ENCODE measurements around the gene DNAH8. TPM values are rescaled to one million over a fixed set of nuclear protein-coding genes. Genes with fewer than 3 reads are reported as not detected.

The DNAH8 gene
- total RNA-seq, 1 donor from 2014 or later, result 0.05 TPM

GRCh38 chr6:38808039-38808438, 92.9 kb downstream of the DNAH8 start:
- no peak overlapping the region for H3K4me3 Mint-ChIP-seq
- no peaks in the 10 kb centered on the region for H3K9me3 Mint-ChIP-seq
- H3K36me3 Mint-ChIP-seq (ENCODE audit: low read depth), result no peaks in the 10 kb centered on the region
- H3K27me3 Mint-ChIP-seq (ENCODE audit: low read depth), result peaks cover 60% of the 10 kb centered on the region
- no peak for TF ChIP-seq CTCF (conservative IDR thresholded peaks at IDR 0.05)
- H3K4me1 Mint-ChIP-seq, result no peaks in the 10 kb centered on the region
- no peak for DNase-seq (ENCODE audit: low read depth, low spot score)
- H3K27ac Mint-ChIP-seq (ENCODE audit: unreplicated experiment), result no peak overlapping the region

- peaks cover 40% of the 10 kb centered on the region for H3K27me3 Mint-ChIP-seq (ENCODE audit: low read depth)
- no peak for TF ChIP-seq CTCF (conservative IDR thresholded peaks at IDR 0.05)
- H3K27ac Mint-ChIP-seq (ENCODE audit: unreplicated experiment), result no peak overlapping the region
- H3K4me3 Mint-ChIP-seq, result no peak overlapping the region
- no peaks in the 10 kb centered on the region for H3K36me3 Mint-ChIP-seq (ENCODE audit: low read depth)
- no peak for DNase-seq (ENCODE audit: low read depth, low spot score)
- no peaks in the 10 kb centered on the region for H3K4me1 Mint-ChIP-seq
- no peaks in the 10 kb centered on the region for H3K9me3 Mint-ChIP-seq
These were observed 98.1 kb downstream of the DNAH8 start for GRCh38 chr6:38813041-38813823.

GRCh38 chr6:38814761-38815160, 99.7 kb downstream of the DNAH8 start:
- no peaks in the 10 kb centered on the region for H3K36me3 Mint-ChIP-seq (ENCODE audit: low read depth)
- H3K4me3 Mint-ChIP-seq, result no peak overlapping the region
- H3K9me3 Mint-ChIP-seq, result no peaks in the 10 kb centered on the region
- no peak overlapping the region for H3K27ac Mint-ChIP-seq (ENCODE audit: unreplicated experiment)
- H3K4me1 Mint-ChIP-seq, result no peaks in the 10 kb centered on the region
- peaks cover 47% of the 10 kb centered on the region for H3K27me3 Mint-ChIP-seq (ENCODE audit: low read depth)
- no peak for DNase-seq (ENCODE audit: low read depth, low spot score)
- no peak for TF ChIP-seq CTCF (conservative IDR thresholded peaks at IDR 0.05)

- H3K4me1 Mint-ChIP-seq, result no peaks in the 10 kb centered on the region
- no peak for TF ChIP-seq CTCF (conservative IDR thresholded peaks at IDR 0.05)
- no peaks in the 10 kb centered on the region for H3K36me3 Mint-ChIP-seq (ENCODE audit: low read depth)
- H3K27ac Mint-ChIP-seq (ENCODE audit: unreplicated experiment), result no peak overlapping the region
- DNase-seq (ENCODE audit: low read depth, low spot score), result no peak
- H3K27me3 Mint-ChIP-seq (ENCODE audit: low read depth), result peaks cover 48% of the 10 kb centered on the region
- no peak overlapping the region for H3K4me3 Mint-ChIP-seq
- no peaks in the 10 kb centered on the region for H3K9me3 Mint-ChIP-seq
These were observed 100.1 kb downstream of the DNAH8 start for GRCh38 chr6:38815250-38815649.

- H3K36me3 Mint-ChIP-seq (ENCODE audit: low read depth), result no peaks in the 10 kb centered on the region
These were observed 103.6 kb downstream of the DNAH8 start for GRCh38 chr6:38818691-38819090.

More at GRCh38 chr6:38818691-38819090, 103.6 kb downstream of the DNAH8 start:
- Mint-ChIP-seq H3K27ac (ENCODE audit: unreplicated experiment) (no peak overlapping the region), H3K27me3 (ENCODE audit: low read depth) (peaks cover 30% of the 10 kb centered on the region), H3K4me3 (no peak overlapping the region), H3K4me1 (no peaks in the 10 kb centered on the region), H3K9me3 (no peaks in the 10 kb centered on the region)
- TF ChIP-seq CTCF (conservative IDR thresholded peaks at IDR 0.05), result no peak
- no peak for DNase-seq (ENCODE audit: low read depth, low spot score)
